Hematopoietic multipotent progenitor cell treated with erythropoietin and hydrocortisone succinate and interleukin-3 and kit ligand, for 6 days (in vitro differentiated cells): ENCODE results near the gene CLEC2A.
A peak's percentile ranks its signal among the peaks of the same experiment; 100 is the strongest.

Experiments
- DNase-seq: peaks from one replicate; pipeline ENCODE4 v3.0.0-alpha.2; 2015

CLEC2A gene

GRCh38 chr12:9933958-9934357, 1.8 kb upstream of the CLEC2A start:
- no peak for DNase-seq

GRCh38 chr12:9931245-9931644, 925 bp downstream of the CLEC2A start:
- no peak for DNase-seq

GRCh38 chr12:9928607-9929006, 3.6 kb downstream of the CLEC2A start:
- DNase-seq, result no peak

GRCh38 chr12:9926876-9927275, 5.3 kb downstream of the CLEC2A start:
- no peak for DNase-seq

- DNase-seq, result peak; percentile 77
Measured at GRCh38 chr12:9925705-9926393, 6.3 kb downstream of the CLEC2A start.

GRCh38 chr12:9922429-9922828, 9.7 kb downstream of the CLEC2A start:
- DNase-seq, result no peak

- DNase-seq, result no peak
Measured at GRCh38 chr12:9920451-9920850, 11.7 kb downstream of the CLEC2A start.

GRCh38 chr12:9919443-9919842, 12.7 kb downstream of the CLEC2A start:
- DNase-seq, result no peak

GRCh38 chr12:9911708-9912107, 20.5 kb downstream of the CLEC2A start:
- no peak for DNase-seq

GRCh38 chr12:9910716-9911421, 21.3 kb downstream of the CLEC2A start:
- peak; percentile 31 for DNase-seq

GRCh38 chr12:9909724-9910123, 22.4 kb downstream of the CLEC2A start:
- DNase-seq, result no peak

GRCh38 chr12:9908350-9908749, 23.8 kb downstream of the CLEC2A start:
- no peak for DNase-seq

GRCh38 chr12:9907769-9908168, 24.4 kb downstream of the CLEC2A start:
- DNase-seq, result no peak

GRCh38 chr12:9906873-9907272, 25.3 kb downstream of the CLEC2A start:
- peak; percentile 14 for DNase-seq

GRCh38 chr12:9902539-9903228, 29.5 kb downstream of the CLEC2A start:
- peak; percentile 15 for DNase-seq

- no peak for DNase-seq
Measured at GRCh38 chr12:9900930-9901329, 31.2 kb downstream of the CLEC2A start.

GRCh38 chr12:9899209-9899608, 33.0 kb downstream of the CLEC2A start:
- no peak for DNase-seq

- DNase-seq, result no peak
Measured at GRCh38 chr12:9897535-9897934, 34.6 kb downstream of the CLEC2A start.

GRCh38 chr12:9895215-9895971, 36.8 kb downstream of the CLEC2A start:
- DNase-seq, result peak; percentile 66

GRCh38 chr12:9888665-9889273, 43.4 kb downstream of the CLEC2A start:
- DNase-seq, result no peak

GRCh38 chr12:9883175-9883574, 49.0 kb downstream of the CLEC2A start:
- peak; percentile 31 for DNase-seq

- no peak for DNase-seq
Measured at GRCh38 chr12:9881988-9882387, 50.2 kb downstream of the CLEC2A start.

GRCh38 chr12:9881246-9881645, 50.9 kb downstream of the CLEC2A start, which contains the start of gene KLRF2:
KLRF2 (plus strand) TSS chr12:9881489; CDS start chr12:9881596, 107 bp downstream.
- no peak for DNase-seq
